NCI-H1105 treated with DMSO at 0.1 percent for 48 hours (cell line): ENCODE measurements around the gene PHAX.
A peak's percentile ranks its signal among the peaks of the same experiment; 100 is the strongest.
"Not testable (repeated sequence)": the region's sequence is repeated elsewhere in the genome, so short reads cannot be mapped to it uniquely, and the experiment has no call there.

ENCODE experiments used
- DNase-seq: peaks from one replicate; lab custom pipeline; 2025; lab: John Stamatoyannopoulos, UW

PHAX gene

GRCh38 chr5:126659805-126660482 lies 59.2 kb downstream of the PHAX start:
- no peak for DNase-seq

GRCh38 chr5:126664586-126664985 lies 63.8 kb downstream of the PHAX start:
- DNase-seq, result no peak

- not testable (repeated sequence) for DNase-seq
Measured at GRCh38 chr5:126670109-126670508, 69.4 kb downstream of the PHAX start.

- DNase-seq, result not testable (repeated sequence)
Measured at GRCh38 chr5:126671681-126672080, 70.9 kb downstream of the PHAX start.

DNA sequence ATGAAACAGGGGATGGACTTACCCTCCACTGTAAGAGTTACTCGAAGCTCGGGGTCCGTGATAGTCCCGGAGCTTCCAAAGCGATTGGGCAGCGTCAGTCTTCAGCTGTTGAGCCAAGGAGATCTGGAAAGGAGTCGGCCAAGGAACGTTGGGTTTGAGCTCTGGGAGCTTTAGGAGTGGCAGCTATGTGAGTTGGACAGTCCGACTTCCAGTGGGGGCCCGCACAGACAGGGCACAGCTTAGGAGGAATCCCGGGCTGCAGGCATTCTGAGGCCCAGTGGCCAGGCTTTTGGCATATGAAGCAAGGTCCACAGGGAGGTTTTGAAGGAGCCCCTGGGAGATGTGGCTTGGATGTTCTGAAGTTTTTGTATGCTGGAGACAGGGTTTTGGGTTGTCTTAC lies 72.7 kb downstream of the PHAX start:
- DNase-seq, result no peak

- DNase-seq, result no peak
Measured at GRCh38 chr5:126674145-126674544, 73.4 kb downstream of the PHAX start.

- DNase-seq, result no peak
Measured at GRCh38 chr5:126675338-126675737, 74.6 kb downstream of the PHAX start.

DNA sequence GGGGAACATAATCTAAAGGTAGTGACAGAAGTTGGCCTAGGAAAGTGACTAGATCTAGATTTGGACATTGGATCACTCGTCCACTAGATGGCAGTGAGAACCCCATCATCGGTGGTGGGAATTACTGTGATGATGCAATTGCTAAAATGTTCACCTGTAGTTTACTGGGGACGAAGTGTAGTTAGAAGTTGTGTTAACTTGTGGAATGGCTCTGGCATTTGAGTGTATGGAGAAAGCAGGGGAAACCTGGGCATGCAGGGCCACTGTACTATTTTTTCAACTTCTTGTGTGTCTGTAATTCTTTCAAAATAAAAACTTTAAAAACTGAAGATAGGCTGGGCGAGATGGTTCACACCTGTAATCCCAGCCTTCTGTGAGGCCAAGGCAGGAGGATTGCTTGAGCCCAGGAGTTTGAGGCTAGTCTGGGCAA lies 75.5 kb downstream of the PHAX start:
- peak; percentile 21 for DNase-seq
